ENCODE measurements around the gene CDC37. TPM values are rescaled to one million over a fixed set of nuclear protein-coding genes. Genes with fewer than 3 reads are reported as not detected.

Gene CDC37
- total RNA-seq (240 and 298 TPM in 2 replicates), polyA plus RNA-seq (229 and 233 TPM in 2 replicates)

DNA sequence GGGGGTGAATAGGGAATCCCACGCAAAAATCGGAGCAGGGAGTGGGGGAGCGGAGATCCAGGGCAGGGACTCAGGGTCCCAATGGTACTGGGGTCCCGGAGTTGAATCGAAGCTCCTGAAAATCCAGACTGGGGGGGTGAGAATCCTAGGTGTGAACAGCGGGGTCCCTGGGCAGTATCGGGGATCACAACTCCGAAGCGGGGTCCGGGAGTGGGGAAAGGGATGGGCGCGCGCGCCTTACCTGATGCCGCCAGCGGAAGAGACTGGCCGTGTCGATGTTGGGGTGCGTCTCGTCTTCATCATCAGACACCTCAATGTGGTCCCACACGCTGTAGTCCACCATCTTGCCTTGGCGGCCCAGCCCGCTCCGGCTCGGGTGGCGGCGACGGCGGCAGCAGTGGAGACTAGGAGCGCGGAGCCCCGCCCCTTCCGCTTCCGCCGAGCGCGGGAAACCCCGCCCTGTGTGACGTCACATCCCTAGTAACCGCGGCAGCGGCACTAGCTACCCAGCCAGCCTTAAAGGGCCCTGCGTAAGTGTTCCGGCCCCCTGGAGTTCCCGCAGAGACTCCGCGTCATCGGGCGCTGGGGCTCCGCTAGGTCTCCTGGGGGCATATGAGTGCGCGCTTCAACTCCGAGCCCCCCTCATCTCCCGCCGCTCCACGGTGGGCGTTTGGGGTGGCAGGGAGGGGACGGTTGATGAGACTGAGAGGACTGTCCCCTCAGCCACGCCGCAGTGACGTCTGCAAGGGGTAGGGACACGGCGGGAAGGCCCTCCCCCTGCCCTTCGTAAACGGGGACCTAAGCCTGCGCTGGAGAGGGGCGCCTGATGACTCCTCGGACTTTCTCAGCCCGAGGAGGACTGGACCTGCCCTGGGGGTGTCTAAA is at the start of gene CDC37:
Gene CDC37 (minus strand): TSS at position 406 of the 885 bp plus-strand sequence. CDS start 63 bp downstream, at position 343.
- DNase-seq (ENCODE audit: low read depth in 1 of 2, low spot score in 1 of 2), result peak; percentile 98
- Histone ChIP-seq H3K27me3 (peaks cover 37% of the 10 kb centered on the region), H3K4me1 (ENCODE audit: low read depth) (no peaks in the 10 kb centered on the region), H3K27ac (no peak within 1 kb of the TSS), H3K36me3 (no peaks in the 10 kb centered on the region), H3K4me3 (peak within 1 kb of the TSS; percentile 84), H3K9me3 (ENCODE audit: low read depth) (no peaks in the 10 kb centered on the region)
- TF ChIP-seq, protein P1, sequence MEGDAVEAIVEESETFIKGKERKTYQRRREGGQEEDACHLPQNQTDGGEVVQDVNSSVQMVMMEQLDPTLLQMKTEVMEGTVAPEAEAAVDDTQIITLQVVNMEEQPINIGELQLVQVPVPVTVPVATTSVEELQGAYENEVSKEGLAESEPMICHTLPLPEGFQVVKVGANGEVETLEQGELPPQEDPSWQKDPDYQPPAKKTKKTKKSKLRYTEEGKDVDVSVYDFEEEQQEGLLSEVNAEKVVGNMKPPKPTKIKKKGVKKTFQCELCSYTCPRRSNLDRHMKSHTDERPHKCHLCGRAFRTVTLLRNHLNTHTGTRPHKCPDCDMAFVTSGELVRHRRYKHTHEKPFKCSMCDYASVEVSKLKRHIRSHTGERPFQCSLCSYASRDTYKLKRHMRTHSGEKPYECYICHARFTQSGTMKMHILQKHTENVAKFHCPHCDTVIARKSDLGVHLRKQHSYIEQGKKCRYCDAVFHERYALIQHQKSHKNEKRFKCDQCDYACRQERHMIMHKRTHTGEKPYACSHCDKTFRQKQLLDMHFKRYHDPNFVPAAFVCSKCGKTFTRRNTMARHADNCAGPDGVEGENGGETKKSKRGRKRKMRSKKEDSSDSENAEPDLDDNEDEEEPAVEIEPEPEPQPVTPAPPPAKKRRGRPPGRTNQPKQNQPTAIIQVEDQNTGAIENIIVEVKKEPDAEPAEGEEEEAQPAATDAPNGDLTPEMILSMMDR (IDR thresholded peaks at IDR 0.05; ENCODE audit: low read depth, low read length), result no peak

DNA sequence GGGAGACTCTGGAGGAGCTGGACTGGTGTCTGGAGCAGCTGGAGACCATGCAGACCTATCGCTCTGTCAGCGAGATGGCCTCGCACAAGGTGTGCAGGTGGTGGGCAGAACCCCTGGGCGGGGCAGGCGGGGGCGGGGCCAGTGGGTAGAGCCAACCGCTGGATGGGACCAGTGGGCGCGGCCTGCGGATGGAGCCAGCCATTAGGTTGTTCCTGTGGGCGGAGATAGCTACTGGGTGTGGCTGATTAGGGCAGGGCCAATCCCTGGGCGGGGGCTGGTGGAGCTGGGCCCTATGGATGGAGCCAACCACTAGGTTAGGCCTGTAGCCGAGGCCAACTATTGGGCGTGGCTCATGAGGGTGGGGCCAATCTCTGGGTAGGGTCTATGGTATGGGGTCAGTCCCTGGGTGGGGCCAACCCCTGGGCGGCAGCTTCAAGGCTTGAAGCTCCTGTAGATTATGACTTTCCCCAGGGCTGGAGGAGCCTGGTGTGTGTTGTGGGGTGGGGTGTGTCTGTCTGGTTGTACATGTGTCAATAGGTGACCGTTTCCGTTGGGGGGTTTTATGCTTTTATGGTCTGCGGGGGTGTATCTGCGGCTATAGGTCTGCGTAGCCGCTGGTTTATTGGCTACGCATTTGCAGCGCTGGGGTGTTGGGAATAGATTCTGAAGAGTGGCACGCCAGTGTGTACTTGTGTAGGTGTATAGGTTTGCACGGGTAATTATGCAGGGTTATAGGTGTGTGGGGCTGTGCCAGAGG is 47.7 kb upstream of the CDC37 start:
- Histone ChIP-seq H3K4me3 (no peak overlapping the region), H3K4me1 (ENCODE audit: low read depth) (no peaks in the 10 kb centered on the region), H3K9me3 (ENCODE audit: low read depth) (no peaks in the 10 kb centered on the region), H3K36me3 (no peaks in the 10 kb centered on the region), H3K27me3 (no peaks in the 10 kb centered on the region), H3K27ac (no peak overlapping the region)
- TF ChIP-seq, protein P1 (IDR thresholded peaks at IDR 0.05; ENCODE audit: low read depth, low read length), result no peak
- no peak for DNase-seq (ENCODE audit: low read depth in 1 of 2, low spot score in 1 of 2)

DNA sequence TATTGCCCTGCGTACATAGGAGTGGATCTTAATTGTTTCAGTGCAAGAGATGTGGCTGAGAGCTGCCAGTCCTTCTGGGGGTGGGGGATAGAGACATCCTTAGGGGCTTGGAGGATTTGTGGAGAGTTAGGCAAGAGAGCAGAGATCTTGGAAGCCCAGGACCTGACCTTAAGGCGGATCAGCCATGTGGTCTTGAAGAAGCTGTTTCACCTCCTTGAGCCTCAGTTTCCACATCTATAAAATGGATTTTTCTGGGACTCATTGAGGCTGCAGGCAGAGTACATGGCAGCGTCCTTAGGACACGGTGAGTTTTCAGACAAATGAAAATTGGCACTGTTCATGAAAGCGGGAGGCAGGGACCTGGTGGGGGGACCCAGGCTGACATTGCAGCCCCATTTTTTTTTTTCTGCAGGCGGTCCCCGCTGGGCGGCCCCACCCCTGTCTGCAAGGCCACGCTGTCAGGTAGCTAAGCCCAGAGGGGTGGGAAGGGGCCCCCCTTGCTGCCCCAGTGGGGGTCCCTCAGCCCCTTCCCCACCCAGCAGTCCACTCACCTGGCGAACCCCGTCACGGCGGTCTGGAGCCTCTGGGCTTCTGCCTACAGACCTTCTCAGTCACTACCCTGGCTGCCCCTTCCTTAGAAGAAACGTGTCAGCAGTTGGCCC is 47.0 kb upstream of the CDC37 start:
- H3K4me3 ChIP-seq, result no peak overlapping the region
- TF ChIP-seq, protein P1 (IDR thresholded peaks at IDR 0.05; ENCODE audit: low read depth, low read length), result no peak
- H3K36me3 ChIP-seq, result no peaks in the 10 kb centered on the region
- H3K4me1 ChIP-seq (ENCODE audit: low read depth), result no peaks in the 10 kb centered on the region
- DNase-seq (ENCODE audit: low read depth in 1 of 2, low spot score in 1 of 2), result no peak
- H3K9me3 ChIP-seq (ENCODE audit: low read depth), result no peaks in the 10 kb centered on the region
- no peaks in the 10 kb centered on the region for H3K27me3 ChIP-seq
- H3K27ac ChIP-seq, result no peak overlapping the region

DNA sequence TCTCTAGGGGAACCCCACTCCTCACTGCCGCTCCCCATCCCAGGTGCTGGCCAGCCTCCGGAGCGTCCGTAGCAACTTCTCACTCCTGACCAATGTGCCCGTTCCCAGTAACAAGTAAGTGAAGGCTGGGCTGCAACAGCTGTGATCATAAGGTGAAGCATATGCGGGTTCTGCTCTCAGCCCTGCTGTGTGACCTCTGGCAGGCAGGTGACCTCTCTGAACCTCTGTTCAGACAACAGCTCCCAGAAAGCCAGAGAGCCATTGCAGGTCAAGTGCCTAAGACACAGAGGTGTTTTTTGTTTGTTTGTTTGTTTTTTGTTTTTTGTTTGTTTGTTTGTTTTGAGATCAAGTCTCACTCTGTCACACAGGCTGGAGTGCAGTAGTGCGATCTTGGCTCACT is 45.7 kb upstream of the CDC37 start:
- DNase-seq (ENCODE audit: low read depth in 1 of 2, low spot score in 1 of 2), result no peak
- H3K9me3 ChIP-seq (ENCODE audit: low read depth), result no peaks in the 10 kb centered on the region
- TF ChIP-seq, protein P1 (IDR thresholded peaks at IDR 0.05; ENCODE audit: low read depth, low read length), result no peak
- no peaks in the 10 kb centered on the region for H3K36me3 ChIP-seq
- H3K27me3 ChIP-seq, result no peaks in the 10 kb centered on the region
- H3K4me3 ChIP-seq, result no peak overlapping the region
- H3K4me1 ChIP-seq (ENCODE audit: low read depth), result no peaks in the 10 kb centered on the region
- H3K27ac ChIP-seq, result no peak overlapping the region

DNA sequence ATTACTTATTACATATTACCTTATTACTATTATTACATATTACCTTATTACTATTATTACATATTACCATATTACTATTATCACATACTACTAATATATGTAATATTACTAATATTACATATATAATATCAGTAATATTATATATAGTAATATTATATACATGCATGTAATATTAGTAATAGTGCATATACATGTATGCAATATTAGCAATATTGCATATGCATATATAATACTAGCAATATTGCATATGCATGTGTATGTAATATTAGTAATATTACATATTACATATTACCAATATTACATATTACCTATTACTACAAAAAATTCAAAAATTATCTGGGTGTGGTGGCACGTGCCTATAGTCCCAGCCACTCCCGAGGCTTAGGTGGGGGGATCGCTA is 39.4 kb upstream of the CDC37 start:
- Histone ChIP-seq H3K4me1 (ENCODE audit: low read depth) (no peaks in the 10 kb centered on the region), H3K27ac (no peak overlapping the region), H3K4me3 (no peak overlapping the region), H3K36me3 (no peaks in the 10 kb centered on the region), H3K9me3 (ENCODE audit: low read depth) (no peaks in the 10 kb centered on the region), H3K27me3 (no peaks in the 10 kb centered on the region)
- TF ChIP-seq, protein P1 (IDR thresholded peaks at IDR 0.05; ENCODE audit: low read depth, low read length), result no peak
- DNase-seq (ENCODE audit: low read depth in 1 of 2, low spot score in 1 of 2), result no peak

All from cardiac muscle cell (in vitro differentiated cells and primary cell).